Astrocyte (in vitro differentiated cells and primary cell): ENCODE results near the gene C13orf46. TPM values are rescaled to one million over a fixed set of nuclear protein-coding genes. Genes with fewer than 3 reads are reported as not detected.

Experiments used
- DNase-seq: peaks from one replicate; pipeline ENCODE4 v3.0.0-alpha.2; 2010; ENCODE audit warnings: low read depth
- FAIRE-seq: peaks from 2 replicates; lab custom pipeline; 2011; peaks lifted over from hg19 to GRCh38; lab: Jason Lieb, UNC
- H2AFZ ChIP-seq: 2 replicates; pipeline ENCODE4 v1.6.0; 2012; ENCODE audit warnings: low read depth, low read length, inconsistent platforms
- H3K27ac ChIP-seq: 2 replicates; pipeline ENCODE4 v1.5.1; 2011; ENCODE audit warnings: low read depth, low read length, inconsistent platforms
- H3K27me3 ChIP-seq: 2 replicates; pipeline ENCODE4 v1.6.0; 2011; ENCODE audit warnings: low read length, inconsistent platforms; ENCODE audit not compliant: insufficient read depth
- H3K36me3 ChIP-seq: 2 replicates; pipeline ENCODE4 v1.5.1; 2011; ENCODE audit warnings: low read length, inconsistent platforms; ENCODE audit not compliant: insufficient read depth
- H3K4me1 ChIP-seq: 2 replicates; pipeline ENCODE4 v1.5.1; 2011; ENCODE audit warnings: low read length, inconsistent platforms; ENCODE audit not compliant: insufficient read depth
- H3K4me2 ChIP-seq: 2 replicates; pipeline ENCODE4 v1.6.0; 2012; ENCODE audit warnings: low read length, inconsistent platforms
- H3K4me3 ChIP-seq: 2 replicates; pipeline ENCODE4 v1.5.1; 2011; ENCODE audit warnings: low read depth, mild to moderate bottlenecking, low read length, inconsistent platforms; ENCODE audit not compliant: insufficient read depth
- H3K79me2 ChIP-seq: 2 replicates; pipeline ENCODE4 v1.6.0; 2012; ENCODE audit warnings: mild to moderate bottlenecking, low read length, inconsistent platforms; ENCODE audit not compliant: insufficient read depth
- H3K9ac ChIP-seq: 2 replicates; pipeline ENCODE4 v1.6.0; 2012; ENCODE audit warnings: mild to moderate bottlenecking, low read length, inconsistent platforms
- H3K9me3 ChIP-seq: 2 replicates; pipeline ENCODE4 v1.5.1; 2012; ENCODE audit warnings: low read depth, mild to moderate bottlenecking, low read length, inconsistent platforms; ENCODE audit not compliant: insufficient read depth
- H4K20me1 ChIP-seq: 2 replicates; pipeline ENCODE4 v1.6.0; 2012; ENCODE audit warnings: low read length, inconsistent platforms; ENCODE audit not compliant: insufficient read depth
- H3K27ac Mint-ChIP-seq: one replicate; pipeline ENCODE4 v1.8.0; 2021; ENCODE audit warnings: mild to moderate bottlenecking, mixed read lengths; ENCODE audit not compliant: unreplicated experiment
- H3K27me3 Mint-ChIP-seq: one replicate; pipeline ENCODE4 v1.8.0; 2021; ENCODE audit warnings: low read depth, mixed read lengths; ENCODE audit not compliant: unreplicated experiment
- H3K36me3 Mint-ChIP-seq: one replicate; pipeline ENCODE4 v1.8.0; 2021; ENCODE audit warnings: low read depth, mixed read lengths; ENCODE audit not compliant: unreplicated experiment
- H3K4me1 Mint-ChIP-seq: one replicate; pipeline ENCODE4 v1.8.0; 2021; ENCODE audit warnings: low read depth, mixed read lengths; ENCODE audit not compliant: unreplicated experiment
- H3K4me3 Mint-ChIP-seq: one replicate; pipeline ENCODE4 v1.8.0; 2021; ENCODE audit warnings: mild to moderate bottlenecking, moderate library complexity, mixed read lengths; ENCODE audit not compliant: unreplicated experiment
- H3K9me3 Mint-ChIP-seq: one replicate; pipeline ENCODE4 v1.8.0; 2021; ENCODE audit warnings: mild to moderate bottlenecking, mixed read lengths; ENCODE audit not compliant: unreplicated experiment
- CTCF ChIP-seq: IDR thresholded peaks from 2 replicates; pipeline ENCODE4 v1.5.1; 2011; ENCODE audit warnings: low read depth, mild to moderate bottlenecking, inconsistent platforms, low read length, moderate library complexity; ENCODE audit not compliant: insufficient read depth
- EZH2 ChIP-seq: IDR thresholded peaks from 2 replicates; pipeline ENCODE4 v1.6.1; 2012; ENCODE audit warnings: mild to moderate bottlenecking, low read length, inconsistent platforms; ENCODE audit not compliant: insufficient read depth
- total RNA-seq: library from RNA; stranded (reverse); gene quantifications from 2 replicates; pipeline ENCODE4 v1.2.1, GENCODE V29; 2021

Gene C13orf46
- total RNA-seq, 1 donor from 2014 or later: 5.0 TPM

- Mint-ChIP-seq H3K4me3 (no peak overlapping the region), H3K9me3 (no peaks in the 10 kb centered on the region), H3K4me1 (no peaks in the 10 kb centered on the region), H3K36me3 (peaks cover 10% of the 10 kb centered on the region), H3K27ac (peak overlapping the region; percentile 64), H3K27me3 (no peaks in the 10 kb centered on the region)
- no peak overlapping the region for H2AFZ ChIP-seq
- peaks cover 11% of the 10 kb centered on the region for H4K20me1 ChIP-seq
- no peaks in the 10 kb centered on the region for H3K9me3 ChIP-seq
- peak overlapping the region; percentile 31 for H3K4me2 ChIP-seq
- no peaks in the 10 kb centered on the region for H3K79me2 ChIP-seq
- H3K9ac ChIP-seq: peak overlapping the region; percentile 38
- no peak for FAIRE-seq
- H3K27me3 ChIP-seq: no peaks in the 10 kb centered on the region
- peaks cover 14% of the 10 kb centered on the region for H3K36me3 ChIP-seq
- no peak overlapping the region for H3K4me3 ChIP-seq
- peak overlapping the region; percentile 72 for H3K27ac ChIP-seq
- TF ChIP-seq CTCF: no peak
- TF ChIP-seq EZH2: no peak
- DNase-seq: no peak
- H3K4me1 ChIP-seq: peaks cover 11% of the 10 kb centered on the region
Observed at GRCh38 chr13:114005206-114005724, 31.4 kb upstream of the C13orf46 start.

GRCh38 chr13:114004420-114005205 is 30.7 kb upstream of the C13orf46 start:
- H3K4me1 Mint-ChIP-seq: no peaks in the 10 kb centered on the region
- FAIRE-seq: no peak
- H3K27ac ChIP-seq: peak overlapping the region; percentile 72
- TF ChIP-seq EZH2 (no peak), CTCF (no peak)
- H3K4me3 ChIP-seq: no peak overlapping the region
- peaks cover 14% of the 10 kb centered on the region for H3K36me3 ChIP-seq
- H2AFZ ChIP-seq: no peak overlapping the region
- no peaks in the 10 kb centered on the region for H3K27me3 ChIP-seq
- DNase-seq: peak; percentile 54
- H3K36me3 Mint-ChIP-seq: peaks cover 10% of the 10 kb centered on the region
- H3K9ac ChIP-seq: peak overlapping the region; percentile 38
- peak overlapping the region; percentile 31 for H3K4me2 ChIP-seq
- H3K4me3 Mint-ChIP-seq: no peak overlapping the region
- H3K9me3 Mint-ChIP-seq: no peaks in the 10 kb centered on the region
- H3K27me3 Mint-ChIP-seq: no peaks in the 10 kb centered on the region
- no peaks in the 10 kb centered on the region for H3K9me3 ChIP-seq
- peaks cover 11% of the 10 kb centered on the region for H3K4me1 ChIP-seq
- H3K79me2 ChIP-seq: no peaks in the 10 kb centered on the region
- H4K20me1 ChIP-seq: peaks cover 6% of the 10 kb centered on the region
- peak overlapping the region; percentile 64 for H3K27ac Mint-ChIP-seq

GRCh38 chr13:114002771-114003321 is 29.0 kb upstream of the C13orf46 start:
- Histone ChIP-seq H3K79me2 (no peaks in the 10 kb centered on the region), H2AFZ (no peak overlapping the region), H3K4me3 (no peak overlapping the region), H3K36me3 (peaks cover 7% of the 10 kb centered on the region), H3K4me1 (peaks cover 11% of the 10 kb centered on the region), H4K20me1 (peaks cover 14% of the 10 kb centered on the region), H3K27me3 (no peaks in the 10 kb centered on the region), H3K27ac (no peak overlapping the region), H3K4me2 (no peak overlapping the region), H3K9me3 (no peaks in the 10 kb centered on the region), H3K9ac (no peak overlapping the region)
- H3K27me3 Mint-ChIP-seq: no peaks in the 10 kb centered on the region
- peaks cover 20% of the 10 kb centered on the region for H3K36me3 Mint-ChIP-seq
- H3K27ac Mint-ChIP-seq: no peak overlapping the region
- no peaks in the 10 kb centered on the region for H3K4me1 Mint-ChIP-seq
- no peak overlapping the region for H3K4me3 Mint-ChIP-seq
- no peak for DNase-seq
- TF ChIP-seq EZH2: no peak
- no peak for FAIRE-seq
- H3K9me3 Mint-ChIP-seq: no peaks in the 10 kb centered on the region
